ENCODE measurements around the gene HAVCR2.

The HAVCR2 gene

GRCh38 chr5:157108976-157109375 lies at the start of gene HAVCR2:
HAVCR2 (minus strand) TSS chr5:157109044; CDS start chr5:157108983, 61 bp downstream.
- DNase-seq: peak; percentile 45

DNA sequence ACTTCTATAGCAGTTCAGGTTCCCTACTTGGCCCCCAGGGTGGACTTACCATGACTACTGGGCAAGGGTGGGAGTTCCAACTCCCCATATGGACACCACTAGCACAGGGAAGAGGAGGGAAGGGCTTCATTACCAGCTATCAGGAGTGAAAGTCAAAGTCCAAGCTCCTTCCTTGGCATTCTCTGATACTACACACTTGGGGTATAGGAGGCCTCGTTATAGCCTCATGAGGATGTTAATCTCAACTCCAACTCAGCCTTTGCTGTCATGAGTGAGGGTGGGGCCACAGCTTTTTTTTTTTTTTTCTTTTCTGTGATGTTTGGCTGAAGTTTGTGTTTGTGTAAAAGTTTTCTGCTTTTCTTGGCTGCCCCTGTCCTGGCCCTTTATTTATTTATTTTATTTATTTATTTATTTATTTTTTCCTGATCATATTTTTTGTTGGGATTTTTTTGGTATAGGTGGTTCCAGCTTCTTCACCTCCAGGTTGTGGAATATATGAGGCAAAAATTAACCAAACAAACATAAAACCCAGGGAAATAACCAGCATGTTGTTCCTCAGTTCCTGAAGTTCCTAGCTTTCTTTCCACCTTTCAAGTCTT lies 48.5 kb upstream of the HAVCR2 start:
- DNase-seq: no peak

- no peak for DNase-seq
Observed at GRCh38 chr5:157155297-157155696, 46.5 kb upstream of the HAVCR2 start.

GRCh38 chr5:157150995-157151394 lies 42.2 kb upstream of the HAVCR2 start:
- DNase-seq: no peak

GRCh38 chr5:157148734-157149615 lies 40.1 kb upstream of the HAVCR2 start:
- peak; percentile 89 for DNase-seq

- DNase-seq: peak; percentile 60
Observed at GRCh38 chr5:157143127-157143971, 34.5 kb upstream of the HAVCR2 start.

DNA sequence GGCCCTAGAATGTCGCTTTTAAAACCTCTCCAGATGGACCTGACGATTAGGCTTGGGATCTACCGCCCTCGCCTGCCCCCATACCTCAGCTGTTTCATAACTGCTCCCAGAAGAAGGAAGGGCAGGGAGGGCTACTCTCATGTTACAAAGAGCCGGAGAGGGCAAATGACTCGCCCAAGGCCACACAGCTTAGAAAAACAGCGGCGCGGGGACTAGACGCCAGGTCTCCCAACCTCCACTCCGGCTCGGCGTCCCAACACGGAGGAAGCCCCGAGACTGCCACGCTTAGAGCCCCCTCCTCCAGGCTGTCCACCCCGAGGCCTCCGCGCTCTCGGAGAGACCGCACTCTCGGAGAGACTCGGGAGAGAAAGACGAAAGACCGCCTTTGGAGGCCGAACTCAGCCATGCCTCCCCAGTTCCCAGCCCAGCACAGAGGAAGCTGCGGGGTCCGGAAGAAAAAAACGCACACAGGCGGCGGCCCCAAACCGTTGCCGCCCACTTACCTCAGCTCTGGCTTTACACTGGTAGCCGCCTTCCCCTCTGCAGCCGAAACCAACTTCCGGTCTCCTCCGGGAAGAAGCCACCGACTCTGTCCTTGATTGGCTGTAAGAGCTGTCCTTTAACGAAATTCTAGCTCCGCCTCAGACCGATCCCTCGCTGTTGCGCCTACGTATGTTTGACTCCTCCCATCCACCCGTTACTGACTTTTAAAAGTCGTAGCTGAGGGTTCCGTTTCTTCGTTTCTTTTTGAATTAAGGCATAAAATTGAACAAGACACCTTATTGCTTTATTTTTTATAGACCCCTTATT lies 33.7 kb upstream of the HAVCR2 start, which contains the start of gene MED7:
Gene MED7 (minus strand): TSS at position 549 of the 810 bp plus-strand sequence. CDS start 3,434 bp downstream, outside the sequence.
- DNase-seq: peak; percentile 95

DNA sequence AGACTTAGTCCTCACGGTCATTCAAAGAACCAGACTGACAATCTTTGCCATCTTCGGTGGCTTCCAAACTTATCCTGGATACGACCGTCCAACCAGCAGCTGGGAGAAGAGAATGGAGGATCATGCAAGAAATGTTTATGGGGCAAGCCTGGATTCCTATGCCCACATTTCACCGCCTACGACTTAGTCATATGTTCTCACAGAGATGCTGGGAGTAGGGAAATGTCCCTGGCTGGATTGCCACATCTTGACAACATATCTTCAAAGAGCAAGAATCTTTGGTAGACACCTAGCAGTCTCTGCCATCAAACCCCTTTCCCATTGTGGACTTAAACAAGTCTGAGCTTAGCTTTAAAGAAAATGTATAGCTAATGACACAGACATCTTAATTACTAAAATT lies 28.8 kb upstream of the HAVCR2 start:
- DNase-seq: no peak

DNA sequence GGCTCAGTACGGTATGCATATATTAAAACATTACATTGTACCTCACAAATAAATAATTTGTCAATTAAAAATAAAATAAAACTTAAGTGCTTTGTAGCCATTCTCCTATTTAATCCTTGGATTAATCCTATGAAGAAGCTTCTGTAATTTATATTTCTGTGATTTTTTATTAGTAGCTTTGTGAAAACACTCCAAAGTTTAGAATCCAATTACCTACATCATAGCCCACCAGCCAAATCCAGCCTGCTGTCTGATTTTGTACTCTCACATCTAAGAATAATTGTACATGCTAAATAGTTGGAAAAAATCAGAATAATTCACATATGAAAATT lies 23.4 kb upstream of the HAVCR2 start:
- DNase-seq: no peak

DNA sequence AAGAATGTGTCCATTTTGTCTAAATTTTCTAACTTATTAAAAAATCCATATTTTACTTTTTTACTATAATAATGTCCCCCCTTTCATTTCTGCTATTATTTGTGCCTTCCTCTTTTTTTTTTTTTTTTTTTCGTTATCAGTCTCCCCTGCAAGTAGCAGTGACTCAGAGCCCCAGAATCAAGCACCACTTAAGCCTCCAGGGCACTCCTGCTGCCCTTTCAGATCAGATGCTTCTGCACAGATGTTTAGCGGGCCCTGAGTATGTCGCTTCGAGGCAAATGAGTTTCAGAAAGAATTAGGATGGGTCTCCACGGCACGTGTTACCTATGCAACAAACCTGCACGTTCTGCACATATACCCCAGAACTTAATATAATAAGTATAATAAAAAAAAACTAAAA lies 22.1 kb upstream of the HAVCR2 start:
- DNase-seq: no peak

DNA sequence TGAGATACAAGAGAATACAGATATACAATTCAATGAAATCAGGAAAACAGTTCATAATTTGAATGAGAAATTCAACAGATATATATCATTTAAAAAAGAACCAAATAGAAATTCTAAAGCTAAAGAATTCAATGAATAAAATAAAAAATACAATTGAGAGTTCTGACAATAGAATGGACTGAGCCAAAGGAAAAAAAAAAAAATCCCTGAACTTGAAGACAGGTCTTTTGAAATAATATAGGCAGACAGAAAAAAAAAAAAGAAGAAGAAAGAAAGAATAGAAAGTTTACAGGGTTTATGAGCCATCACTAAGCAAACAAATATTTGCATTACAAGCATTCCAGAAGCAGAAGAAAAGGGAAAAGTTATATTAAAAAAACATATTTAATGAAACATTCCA lies 12.9 kb upstream of the HAVCR2 start:
- DNase-seq: no peak

GRCh38 chr5:157120102-157120501 lies 11.3 kb upstream of the HAVCR2 start:
- DNase-seq: no peak

- peak; percentile 21 for DNase-seq
Observed at GRCh38 chr5:157116483-157116954, 7.7 kb upstream of the HAVCR2 start.

GRCh38 chr5:157115502-157115901 lies 6.7 kb upstream of the HAVCR2 start:
- DNase-seq: no peak

- no peak for DNase-seq
Observed at GRCh38 chr5:157115012-157115411, 6.2 kb upstream of the HAVCR2 start.

- DNase-seq: no peak
Observed at GRCh38 chr5:157113002-157113401, 4.2 kb upstream of the HAVCR2 start.

GRCh38 chr5:157109744-157110143 lies 900 bp upstream of the HAVCR2 start:
- DNase-seq: no peak

DNA sequence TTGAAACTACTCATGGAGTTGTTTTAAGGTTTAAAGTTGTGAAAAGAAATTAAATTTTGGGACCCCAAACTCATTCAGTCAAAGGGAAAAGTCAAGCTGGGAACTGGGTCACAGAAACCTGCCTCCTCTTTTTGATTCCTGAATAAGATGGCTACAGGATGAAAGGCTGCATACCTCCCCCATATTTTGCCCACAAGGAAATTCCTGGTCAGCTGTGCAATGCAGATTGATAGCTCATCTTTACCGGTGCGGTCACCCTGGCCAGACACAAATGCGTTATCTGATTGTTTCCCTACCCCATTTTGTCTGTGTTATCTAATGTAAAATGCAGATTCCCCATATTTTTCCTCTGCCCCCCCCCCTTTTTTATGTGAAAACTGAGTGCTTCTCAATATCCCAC lies 1.3 kb downstream of the HAVCR2 start:
- no peak for DNase-seq

DNA sequence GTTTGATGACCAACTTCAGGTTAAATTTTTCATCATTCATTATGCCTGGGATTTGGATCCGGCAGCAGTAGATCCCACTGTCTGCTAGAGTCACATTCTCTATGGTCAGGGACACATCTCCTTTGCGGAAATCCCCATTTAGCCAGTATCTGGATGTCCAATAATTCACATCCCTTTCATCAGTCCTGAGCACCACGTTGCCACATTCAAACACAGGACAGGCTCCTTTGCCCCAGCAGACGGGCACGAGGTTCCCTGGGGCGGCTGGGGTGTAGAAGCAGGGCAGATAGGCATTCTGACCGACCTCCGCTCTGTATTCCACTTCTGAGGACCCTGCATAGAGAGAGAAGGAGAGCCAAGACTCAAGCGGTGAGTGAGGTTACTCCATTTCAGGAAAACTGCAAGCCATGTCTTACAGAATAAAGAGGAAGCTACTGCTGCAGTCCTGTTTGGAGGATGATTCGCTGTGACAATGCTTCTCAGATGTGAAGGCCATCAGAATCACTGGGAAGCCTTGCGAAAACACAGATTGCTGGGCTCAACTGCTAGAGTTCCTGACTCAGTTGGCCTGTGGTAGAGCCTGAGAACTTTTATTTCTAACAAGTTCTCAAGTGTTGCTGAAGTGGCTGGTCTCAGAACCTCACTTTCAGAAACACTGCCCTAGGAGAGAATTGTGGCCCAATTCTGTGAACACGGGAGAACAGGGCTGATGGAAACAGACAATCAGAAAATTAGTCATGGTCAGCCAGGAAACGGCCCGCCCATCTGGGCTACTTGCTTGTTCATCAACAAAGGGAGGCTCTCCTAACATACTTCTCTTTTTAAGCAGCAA lies 2.0 kb downstream of the HAVCR2 start:
- DNase-seq: peak; percentile 18

GRCh38 chr5:157100140-157100679 lies 8.6 kb downstream of the HAVCR2 start:
- DNase-seq: peak; percentile 20

- no peak for DNase-seq
Observed at GRCh38 chr5:157088342-157088990, 20.4 kb downstream of the HAVCR2 start.

All from stimulated activated CD4-positive, alpha-beta T cell treated with anti-CD3 and anti-CD28 coated beads, Interleukin-4, amount 100 ng/mL, for 24 hours (primary cell).